A673 (cell line): ENCODE data around the gene LRP1B.

Source experiments
- EZH2 ChIP-seq: fragments of 200-600 bp; sonication (generic); IDR thresholded peaks from 2 replicates; pipeline ENCODE4 v1.6.1; 2017; ENCODE audit warnings: borderline replicate concordance, low read depth, mild to moderate bottlenecking, mixed read lengths, antibody characterized with exemption, low read length; ENCODE audit not compliant: poor library complexity, severe bottlenecking
- TF ChIP-seq, protein P1 (sequence below): fragments of 300-800, 200-600 bp; sonication (generic); conservative IDR thresholded peaks from 2 replicates; pipeline ENCODE4 v1.5.1; 2017; ENCODE audit warnings: low read depth, mild to moderate bottlenecking, antibody characterized with exemption, low read length, moderate library complexity, mixed read lengths

DNA sequence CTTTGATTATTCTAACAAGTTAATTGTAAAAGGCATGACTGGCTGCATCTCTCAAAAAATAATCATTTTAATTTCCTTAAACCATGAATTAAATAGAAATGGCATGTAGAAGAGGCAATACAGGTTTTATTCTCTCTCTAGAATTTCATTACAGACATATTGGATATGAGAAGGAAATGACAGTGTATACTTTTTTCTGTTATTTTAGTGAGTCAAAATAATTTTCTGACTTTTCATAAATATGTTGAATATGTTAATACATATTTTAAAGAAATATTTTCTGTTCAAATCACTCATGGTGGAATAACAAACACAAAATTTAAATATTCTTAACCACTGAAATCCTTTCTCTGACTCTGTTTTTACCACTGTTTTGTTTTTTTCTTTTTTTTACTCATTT, 510.4 kb downstream of the LRP1B start:
- TF ChIP-seq, protein P1, sequence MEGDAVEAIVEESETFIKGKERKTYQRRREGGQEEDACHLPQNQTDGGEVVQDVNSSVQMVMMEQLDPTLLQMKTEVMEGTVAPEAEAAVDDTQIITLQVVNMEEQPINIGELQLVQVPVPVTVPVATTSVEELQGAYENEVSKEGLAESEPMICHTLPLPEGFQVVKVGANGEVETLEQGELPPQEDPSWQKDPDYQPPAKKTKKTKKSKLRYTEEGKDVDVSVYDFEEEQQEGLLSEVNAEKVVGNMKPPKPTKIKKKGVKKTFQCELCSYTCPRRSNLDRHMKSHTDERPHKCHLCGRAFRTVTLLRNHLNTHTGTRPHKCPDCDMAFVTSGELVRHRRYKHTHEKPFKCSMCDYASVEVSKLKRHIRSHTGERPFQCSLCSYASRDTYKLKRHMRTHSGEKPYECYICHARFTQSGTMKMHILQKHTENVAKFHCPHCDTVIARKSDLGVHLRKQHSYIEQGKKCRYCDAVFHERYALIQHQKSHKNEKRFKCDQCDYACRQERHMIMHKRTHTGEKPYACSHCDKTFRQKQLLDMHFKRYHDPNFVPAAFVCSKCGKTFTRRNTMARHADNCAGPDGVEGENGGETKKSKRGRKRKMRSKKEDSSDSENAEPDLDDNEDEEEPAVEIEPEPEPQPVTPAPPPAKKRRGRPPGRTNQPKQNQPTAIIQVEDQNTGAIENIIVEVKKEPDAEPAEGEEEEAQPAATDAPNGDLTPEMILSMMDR, result no peak
- no peak for TF ChIP-seq EZH2
